Sigmoid colon (tissue), 7 donors: ENCODE measurements around the gene EIF4A2. TPM values are rescaled to one million over a fixed set of nuclear protein-coding genes. Genes with fewer than 3 reads are reported as not detected.

Source experiments
- DNase-seq: peaks from one replicate; pipeline ENCODE4 v3.0.0-alpha.2; 2019
- H3K27ac ChIP-seq, 4 donors: fragments of 200-600 bp; sonication (generic); one replicate each; pipeline ENCODE4 v1.5.1; 2016 to 2019; ENCODE audit warnings: mild to moderate bottlenecking in 1 of 4
- H3K27me3 ChIP-seq, 3 donors: fragments of 200-600 bp; sonication (generic); one replicate each; pipeline ENCODE4 v1.5.1; 2019; ENCODE audit warnings: mild to moderate bottlenecking in 1 of 3
- H3K36me3 ChIP-seq, 4 donors: fragments of 200-600 bp; sonication (generic); one replicate each; pipeline ENCODE4 v1.5.1; 2016 to 2019
- H3K4me1 ChIP-seq, 4 donors: fragments of 200-600 bp; sonication (generic); one replicate each; pipeline ENCODE4 v1.5.1; 2017 to 2019
- H3K4me3 ChIP-seq, 4 donors: fragments of 200-600 bp; sonication (generic); one replicate each; pipeline ENCODE4 v1.5.1; 2017 to 2019; ENCODE audit warnings: mild to moderate bottlenecking in 2 of 4, moderate library complexity in 1 of 4
- H3K9me3 ChIP-seq, 4 donors: fragments of 200-600 bp in 3 of 4; sonication (generic) in 3 of 4; one replicate each; pipeline versions ENCODE4 v1.5.1 to v1.6.1; 2013 to 2019
- EP300 ChIP-seq, 4 donors: sonication (generic); formaldehyde crosslinking; IDR thresholded peaks; one replicate each; pipeline ENCODE4 v1.6.1; 2017; ENCODE audit warnings: antibody characterized with exemption in 4 of 4
- POLR2A ChIP-seq, 2 donors: fragments of 450-650 bp; IDR thresholded peaks; one replicate each; pipeline ENCODE4 v1.6.1; 2016; ENCODE audit warnings: antibody characterized with exemption in 2 of 2, mild to moderate bottlenecking in 2 of 2, moderate library complexity in 2 of 2
- POLR2AphosphoS5 ChIP-seq, 4 donors: sonication (generic); formaldehyde crosslinking; IDR thresholded peaks; one replicate each; pipeline ENCODE4 v1.6.1; 2017; ENCODE audit warnings: antibody characterized with exemption in 4 of 4
- WGBS, 2 donors: extraction: QIAGEN DNeasy Blood & Tissue Kit; methylation state at CpG; one replicate each; pipeline ENCODE4 v1.1.7; 2013; 5-methylcytosine and 5-hydroxymethylcytosine counted together
- intact Hi-C: fragments of 100-400 bp; cut with DNase I; formaldehyde crosslinking; loops from one replicate; pipeline ENCODE4 v1.15.1; 2023
- polyA plus RNA-seq, 3 donors: library from polyadenylated mRNA; stranded (reverse); fragments of 200-250 nt; gene quantifications; one replicate each; pipeline ENCODE4 v1.2.3, GENCODE V29; 2013
- total RNA-seq, 4 donors: library from RNA; depleted of rRNA; stranded (reverse); fragments of >200 nt; gene quantifications; one replicate each; pipeline ENCODE4 v1.1.0, GENCODE V29; 2016
- TF ChIP-seq, protein P1 (sequence below), 4 experiments: fragments of 450-650 bp in 3 of 4; fragments of 200-600 bp in 1 of 4; IDR thresholded peaks; one replicate each; pipeline ENCODE4 v1.5.1; 2016 to 2019; ENCODE audit warnings: antibody characterized with exemption in 4 of 4, mild to moderate bottlenecking in 3 of 4, moderate library complexity in 2 of 4
- donor health status: healthy with polysubstance abuse.
- donor health status: Bipolar disorder and iron deficiency.
- donor health status: healthy.

Gene EIF4A2
- total RNA-seq (1,000 to 10,000 TPM in 1 of 4 donors, 100 to 1,000 TPM in 3; 632 to 1,010 (median 767) TPM), polyA plus RNA-seq (100 to 1,000 TPM; 305 to 428 (median 372) TPM)

DNA sequence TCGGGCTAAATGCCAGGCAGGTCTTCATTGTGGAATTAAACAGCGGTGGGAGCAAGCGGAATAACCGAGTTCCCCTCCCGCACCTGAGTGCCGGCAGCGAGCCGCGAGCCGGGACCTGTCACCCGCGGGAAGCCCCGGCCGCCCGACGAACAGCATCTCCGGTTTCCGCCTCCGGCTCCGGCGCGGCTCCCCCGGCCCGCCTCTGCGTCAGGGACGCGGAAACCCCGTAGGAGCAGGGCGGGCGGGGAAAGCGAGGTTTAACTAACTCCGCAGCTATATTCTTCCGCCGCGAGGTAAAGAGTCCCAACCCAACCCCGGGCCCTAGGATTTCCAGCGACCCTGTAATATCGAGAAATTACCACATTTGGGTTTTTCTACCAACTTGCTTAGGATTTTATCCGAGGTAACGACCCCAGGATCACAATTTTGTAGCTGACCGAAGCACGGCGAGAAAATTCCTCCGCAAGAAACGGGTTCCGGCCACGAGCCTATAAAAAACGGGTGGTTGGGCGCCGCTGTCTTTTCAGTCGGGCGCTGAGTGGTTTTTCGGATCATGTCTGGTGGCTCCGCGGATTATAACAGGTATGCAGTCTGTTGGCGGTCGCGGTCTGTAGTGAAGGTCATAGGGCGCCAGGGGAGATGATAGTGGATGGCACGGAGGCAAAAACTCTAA lies at the start of gene EIF4A2:
EIF4A2 (plus strand) TSS at position 520 of the 673 bp plus-strand sequence; CDS start at position 554, 34 bp downstream.
- TF ChIP-seq POLR2AphosphoS5 (IDR thresholded peaks at IDR 0.05) = peak; percentile 95 to 99 (median 98)
- TF ChIP-seq, protein P1, sequence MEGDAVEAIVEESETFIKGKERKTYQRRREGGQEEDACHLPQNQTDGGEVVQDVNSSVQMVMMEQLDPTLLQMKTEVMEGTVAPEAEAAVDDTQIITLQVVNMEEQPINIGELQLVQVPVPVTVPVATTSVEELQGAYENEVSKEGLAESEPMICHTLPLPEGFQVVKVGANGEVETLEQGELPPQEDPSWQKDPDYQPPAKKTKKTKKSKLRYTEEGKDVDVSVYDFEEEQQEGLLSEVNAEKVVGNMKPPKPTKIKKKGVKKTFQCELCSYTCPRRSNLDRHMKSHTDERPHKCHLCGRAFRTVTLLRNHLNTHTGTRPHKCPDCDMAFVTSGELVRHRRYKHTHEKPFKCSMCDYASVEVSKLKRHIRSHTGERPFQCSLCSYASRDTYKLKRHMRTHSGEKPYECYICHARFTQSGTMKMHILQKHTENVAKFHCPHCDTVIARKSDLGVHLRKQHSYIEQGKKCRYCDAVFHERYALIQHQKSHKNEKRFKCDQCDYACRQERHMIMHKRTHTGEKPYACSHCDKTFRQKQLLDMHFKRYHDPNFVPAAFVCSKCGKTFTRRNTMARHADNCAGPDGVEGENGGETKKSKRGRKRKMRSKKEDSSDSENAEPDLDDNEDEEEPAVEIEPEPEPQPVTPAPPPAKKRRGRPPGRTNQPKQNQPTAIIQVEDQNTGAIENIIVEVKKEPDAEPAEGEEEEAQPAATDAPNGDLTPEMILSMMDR (IDR thresholded peaks at IDR 0.05) = no peak
- peak in 2 of 4 donors; percentile 8 to 27 for TF ChIP-seq EP300 (IDR thresholded peaks at IDR 0.05)
- TF ChIP-seq POLR2A (IDR thresholded peaks at IDR 0.05) = peak; percentile 90 to 98
- H3K4me1 ChIP-seq = peaks cover 0 to 47% (median 39%) of the 10 kb centered on the region in 4 donors
- H3K27ac ChIP-seq = peak within 1 kb of the TSS; percentile 94 to 99 (median 97)
- H3K36me3 ChIP-seq = peaks cover 27 to 39% (median 37%) of the 10 kb centered on the region in 4 donors
- peak; percentile 95 for DNase-seq
- peak within 1 kb of the TSS; percentile 76 to 94 (median 86) for H3K4me3 ChIP-seq
- WGBS, 2 donors = 0% methylated on average over 60 of the region's 60 CpGs
- intact Hi-C loops = loop anchor here (5.0 kb wide), 2 partner anchors 216 to 846 kb away; partner anchors contain the start of genes TBCCD1 and TRA2B
- no peaks in the 10 kb centered on the region for H3K9me3 ChIP-seq
- H3K27me3 ChIP-seq = no peaks in the 10 kb centered on the region

DNA sequence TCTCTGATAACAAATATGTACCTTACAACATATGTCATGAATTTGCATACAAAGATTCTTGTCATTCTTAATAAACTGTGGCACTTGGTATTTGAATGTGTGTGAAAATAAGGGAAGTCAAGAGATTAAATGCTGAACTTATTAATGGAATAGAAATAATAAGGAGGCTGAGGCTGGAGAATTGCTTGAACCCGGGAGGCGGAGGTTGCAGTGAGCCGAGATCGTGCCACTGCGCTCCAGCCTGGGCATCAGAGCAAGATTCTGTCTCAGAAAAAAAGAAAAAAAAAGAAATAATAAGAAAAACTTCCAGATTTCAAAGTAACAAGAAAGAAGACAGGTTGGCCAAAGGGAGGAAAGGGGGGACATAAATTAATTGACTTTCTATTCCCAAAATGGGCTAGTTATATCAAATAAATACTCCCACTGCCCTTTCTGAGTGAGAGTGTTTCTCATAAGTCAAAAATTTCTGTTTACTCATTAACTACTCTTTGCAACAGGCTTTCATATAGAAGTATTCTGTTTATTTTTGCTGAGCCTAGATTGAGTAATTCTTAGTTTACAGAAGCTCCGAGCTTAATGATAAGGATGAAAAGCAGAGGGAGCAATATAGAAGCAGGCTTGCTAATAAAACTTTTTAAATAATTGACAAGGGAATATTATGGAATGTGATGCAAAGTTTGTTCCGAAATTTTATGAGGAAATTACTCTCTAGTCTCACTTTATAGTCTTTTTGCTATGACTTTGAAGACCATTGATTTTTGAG lies 40.6 kb upstream of the EIF4A2 start:
- DNase-seq = no peak
- WGBS, 2 donors = 66 to 79% methylated on average over 7 of the region's 7 CpGs

DNA sequence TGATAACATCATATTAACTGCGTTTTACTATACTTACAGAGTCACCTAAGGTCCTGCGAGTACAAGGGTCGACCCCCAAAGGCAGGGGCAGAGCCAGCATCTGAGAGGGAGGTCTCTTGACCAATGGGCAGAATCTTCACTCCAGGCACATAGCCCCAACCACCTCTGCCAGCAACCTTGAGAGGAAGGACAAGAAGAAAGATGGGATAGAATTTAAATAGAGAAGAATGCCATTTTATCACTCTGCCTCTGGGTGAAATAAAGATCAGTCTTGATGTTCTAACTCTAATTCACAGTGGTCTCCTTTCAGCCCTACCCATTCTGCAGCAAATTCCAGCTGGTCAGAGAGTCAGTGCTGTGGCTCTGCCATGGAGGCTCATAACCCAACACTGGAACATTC lies 39.7 kb upstream of the EIF4A2 start:
- TF ChIP-seq, protein P1 (IDR thresholded peaks at IDR 0.05) = no peak
- no peak for TF ChIP-seq POLR2A (IDR thresholded peaks at IDR 0.05)
- no peak for TF ChIP-seq EP300 (IDR thresholded peaks at IDR 0.05)
- no peak for TF ChIP-seq POLR2AphosphoS5 (IDR thresholded peaks at IDR 0.05)
- no peaks in the 10 kb centered on the region for H3K27me3 ChIP-seq
- H3K4me1 ChIP-seq = no peaks in the 10 kb centered on the region
- 40 to 66% methylated on average over 3 of the region's 3 CpGs for WGBS, 2 donors
- no peak overlapping the region for H3K27ac ChIP-seq
- no peaks in the 10 kb centered on the region for H3K9me3 ChIP-seq
- no peak overlapping the region for H3K4me3 ChIP-seq
- no peak for DNase-seq
- no peaks in the 10 kb centered on the region for H3K36me3 ChIP-seq
- intact Hi-C loops = no loop called here

More for the DNA sequence above, 40.6 kb upstream of the EIF4A2 start:
- Histone ChIP-seq H3K27ac (no peak overlapping the region), H3K4me3 (no peak overlapping the region), H3K9me3 (no peaks in the 10 kb centered on the region), H3K27me3 (no peaks in the 10 kb centered on the region), H3K36me3 (no peaks in the 10 kb centered on the region), H3K4me1 (no peaks in the 10 kb centered on the region)
- TF ChIP-seq, protein P1 (IDR thresholded peaks at IDR 0.05) = no peak
- TF ChIP-seq EP300 (IDR thresholded peaks at IDR 0.05) (no peak), POLR2AphosphoS5 (IDR thresholded peaks at IDR 0.05) (no peak), POLR2A (IDR thresholded peaks at IDR 0.05) (no peak)
- intact Hi-C loops = no loop called here

DNA sequence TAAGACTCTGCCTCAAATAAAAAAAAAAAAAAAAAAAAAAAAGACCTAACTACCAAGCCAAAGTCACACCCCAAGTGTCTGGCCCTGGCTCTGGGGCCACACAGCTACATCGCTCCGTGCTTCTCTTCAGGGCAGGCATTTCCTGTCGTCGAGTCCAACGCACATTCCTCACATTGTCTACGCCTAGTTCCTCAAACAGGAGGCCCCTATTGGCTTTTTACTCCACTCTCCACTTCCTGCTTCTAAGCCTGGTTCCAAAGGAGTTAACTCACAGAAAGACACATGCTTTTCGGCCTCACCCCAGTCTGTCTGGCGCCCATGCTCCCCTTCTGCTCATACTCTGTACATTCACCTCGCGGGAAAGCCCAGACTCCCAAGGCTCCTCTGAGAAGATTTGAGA lies 37.4 kb upstream of the EIF4A2 start:
- no peak overlapping the region for H3K4me3 ChIP-seq
- no peaks in the 10 kb centered on the region for H3K27me3 ChIP-seq
- WGBS, 2 donors = 7 to 21% methylated on average over 10 of the region's 10 CpGs
- H3K36me3 ChIP-seq = no peaks in the 10 kb centered on the region
- H3K4me1 ChIP-seq = no peaks in the 10 kb centered on the region
- TF ChIP-seq POLR2A (IDR thresholded peaks at IDR 0.05) = no peak
- no peak for TF ChIP-seq EP300 (IDR thresholded peaks at IDR 0.05)
- TF ChIP-seq POLR2AphosphoS5 (IDR thresholded peaks at IDR 0.05) = no peak
- TF ChIP-seq, protein P1 (IDR thresholded peaks at IDR 0.05) = no peak
- H3K27ac ChIP-seq = no peak overlapping the region
- no peak for DNase-seq
- intact Hi-C loops = no loop called here
- no peaks in the 10 kb centered on the region for H3K9me3 ChIP-seq
